ENCODE data around the gene SAMM50. TPM values are rescaled to one million over a fixed set of nuclear protein-coding genes. Genes with fewer than 3 reads are reported as not detected.

The SAMM50 gene
- total RNA-seq, 1 donor from 2014 or later: 60.6 TPM

- Mint-ChIP-seq H3K36me3 (ENCODE audit: low read depth) (no peaks in the 10 kb centered on the region), H3K4me1 (ENCODE audit: low read depth) (peaks cover 6% of the 10 kb centered on the region), H3K4me3 (peak overlapping the region; percentile 73), H3K27ac (no peak overlapping the region), H3K9me3 (no peaks in the 10 kb centered on the region), H3K27me3 (ENCODE audit: insufficient read depth) (peaks cover 13% of the 10 kb centered on the region)
- no peak for DNase-seq (ENCODE audit: low spot score)
- intact Hi-C loops (cut with micrococcal nuclease): no loop called here
Measured at GRCh38 chr22:43925433-43926348, 29.6 kb upstream of the SAMM50 start.

- DNase-seq (ENCODE audit: low spot score): no peak
- intact Hi-C loops (cut with micrococcal nuclease): no loop called here
- H3K36me3 Mint-ChIP-seq (ENCODE audit: low read depth): no peaks in the 10 kb centered on the region
Measured at GRCh38 chr22:43926349-43926710, 28.9 kb upstream of the SAMM50 start.

GRCh38 chr22:43928468-43928867, 26.8 kb upstream of the SAMM50 start:
- no peaks in the 10 kb centered on the region for H3K4me1 Mint-ChIP-seq (ENCODE audit: low read depth)
- peaks cover 10% of the 10 kb centered on the region for H3K27me3 Mint-ChIP-seq (ENCODE audit: insufficient read depth)
- no peak overlapping the region for H3K27ac Mint-ChIP-seq
- no peaks in the 10 kb centered on the region for H3K36me3 Mint-ChIP-seq (ENCODE audit: low read depth)
- H3K9me3 Mint-ChIP-seq: no peaks in the 10 kb centered on the region
- H3K4me3 Mint-ChIP-seq: no peak overlapping the region
- intact Hi-C loops (cut with micrococcal nuclease): no loop called here
- no peak for DNase-seq (ENCODE audit: low spot score)

More at GRCh38 chr22:43926349-43926710, 28.9 kb upstream of the SAMM50 start:
- H3K4me3 Mint-ChIP-seq: no peak overlapping the region
- H3K27me3 Mint-ChIP-seq (ENCODE audit: insufficient read depth): peaks cover 13% of the 10 kb centered on the region
- H3K27ac Mint-ChIP-seq: no peak overlapping the region
- peaks cover 6% of the 10 kb centered on the region for H3K4me1 Mint-ChIP-seq (ENCODE audit: low read depth)
- no peaks in the 10 kb centered on the region for H3K9me3 Mint-ChIP-seq

- Mint-ChIP-seq H3K9me3 (no peaks in the 10 kb centered on the region), H3K27me3 (ENCODE audit: insufficient read depth) (peaks cover 10% of the 10 kb centered on the region), H3K36me3 (ENCODE audit: low read depth) (no peaks in the 10 kb centered on the region), H3K4me3 (no peak overlapping the region), H3K4me1 (ENCODE audit: low read depth) (no peaks in the 10 kb centered on the region), H3K27ac (no peak overlapping the region)
- intact Hi-C loops (cut with micrococcal nuclease): no loop called here
- no peak for DNase-seq (ENCODE audit: low spot score)
Measured at GRCh38 chr22:43928908-43929307, 26.3 kb upstream of the SAMM50 start.

- no peaks in the 10 kb centered on the region for H3K9me3 Mint-ChIP-seq
Measured at GRCh38 chr22:43931771-43932170, 23.5 kb upstream of the SAMM50 start.

GRCh38 chr22:43941449-43941848, 13.8 kb upstream of the SAMM50 start:
- H3K9me3 Mint-ChIP-seq: no peaks in the 10 kb centered on the region
- no peaks in the 10 kb centered on the region for H3K4me1 Mint-ChIP-seq (ENCODE audit: low read depth)
- no peak overlapping the region for H3K4me3 Mint-ChIP-seq
- H3K27ac Mint-ChIP-seq: no peak overlapping the region
- no peaks in the 10 kb centered on the region for H3K36me3 Mint-ChIP-seq (ENCODE audit: low read depth)
- peaks cover 4% of the 10 kb centered on the region for H3K27me3 Mint-ChIP-seq (ENCODE audit: insufficient read depth)
- intact Hi-C loops (cut with micrococcal nuclease): no loop called here
- no peak for DNase-seq (ENCODE audit: low spot score)

More at GRCh38 chr22:43931771-43932170, 23.5 kb upstream of the SAMM50 start:
- no peaks in the 10 kb centered on the region for H3K36me3 Mint-ChIP-seq (ENCODE audit: low read depth)
- H3K4me3 Mint-ChIP-seq: no peak overlapping the region
- intact Hi-C loops (cut with micrococcal nuclease): no loop called here
- DNase-seq (ENCODE audit: low spot score): no peak
- peaks cover 2% of the 10 kb centered on the region for H3K27me3 Mint-ChIP-seq (ENCODE audit: insufficient read depth)
- no peak overlapping the region for H3K27ac Mint-ChIP-seq
- no peaks in the 10 kb centered on the region for H3K4me1 Mint-ChIP-seq (ENCODE audit: low read depth)

GRCh38 chr22:43944670-43945430, 10.4 kb upstream of the SAMM50 start:
- DNase-seq (ENCODE audit: low spot score): no peak
- intact Hi-C loops (cut with micrococcal nuclease): no loop called here
- no peaks in the 10 kb centered on the region for H3K9me3 Mint-ChIP-seq
- H3K4me3 Mint-ChIP-seq: no peak overlapping the region
- H3K27ac Mint-ChIP-seq: no peak overlapping the region
- H3K4me1 Mint-ChIP-seq (ENCODE audit: low read depth): no peaks in the 10 kb centered on the region
- peaks cover 3% of the 10 kb centered on the region for H3K27me3 Mint-ChIP-seq (ENCODE audit: insufficient read depth)
- H3K36me3 Mint-ChIP-seq (ENCODE audit: low read depth): no peaks in the 10 kb centered on the region

GRCh38 chr22:43945632-43946383, 9.4 kb upstream of the SAMM50 start:
- peaks cover 3% of the 10 kb centered on the region for H3K27me3 Mint-ChIP-seq (ENCODE audit: insufficient read depth)
- H3K4me3 Mint-ChIP-seq: no peak overlapping the region
- H3K9me3 Mint-ChIP-seq: no peaks in the 10 kb centered on the region
- DNase-seq (ENCODE audit: low spot score): peak; percentile 61
- no peaks in the 10 kb centered on the region for H3K4me1 Mint-ChIP-seq (ENCODE audit: low read depth)
- no peak overlapping the region for H3K27ac Mint-ChIP-seq
- H3K36me3 Mint-ChIP-seq (ENCODE audit: low read depth): no peaks in the 10 kb centered on the region
- intact Hi-C loops (cut with micrococcal nuclease): loop anchor here (1.0 kb wide), 1 partner anchor 63 kb away; no protein-coding TSS in a partner anchor

GRCh38 chr22:43946384-43946667, 8.9 kb upstream of the SAMM50 start:
- Mint-ChIP-seq H3K36me3 (ENCODE audit: low read depth) (no peaks in the 10 kb centered on the region), H3K4me1 (ENCODE audit: low read depth) (no peaks in the 10 kb centered on the region), H3K27me3 (ENCODE audit: insufficient read depth) (peaks cover 3% of the 10 kb centered on the region), H3K9me3 (no peaks in the 10 kb centered on the region), H3K4me3 (no peak overlapping the region), H3K27ac (no peak overlapping the region)
- no peak for DNase-seq (ENCODE audit: low spot score)
- intact Hi-C loops (cut with micrococcal nuclease): loop anchor here (1.0 kb wide), 1 partner anchor 63 kb away; no protein-coding TSS in a partner anchor

GRCh38 chr22:43948836-43949406, 6.3 kb upstream of the SAMM50 start:
- Mint-ChIP-seq H3K4me3 (no peak overlapping the region), H3K27me3 (ENCODE audit: insufficient read depth) (no peaks in the 10 kb centered on the region), H3K27ac (no peak overlapping the region), H3K9me3 (no peaks in the 10 kb centered on the region), H3K4me1 (ENCODE audit: low read depth) (peaks cover 2% of the 10 kb centered on the region), H3K36me3 (ENCODE audit: low read depth) (no peaks in the 10 kb centered on the region)
- DNase-seq (ENCODE audit: low spot score): no peak
- intact Hi-C loops (cut with micrococcal nuclease): no loop called here

GRCh38 chr22:43951391-43951790, 3.9 kb upstream of the SAMM50 start:
- intact Hi-C loops (cut with micrococcal nuclease): no loop called here
- peaks cover under 1% of the 10 kb centered on the region for H3K36me3 Mint-ChIP-seq (ENCODE audit: low read depth)
- no peak overlapping the region for H3K4me3 Mint-ChIP-seq
- no peak for DNase-seq (ENCODE audit: low spot score)
- H3K27me3 Mint-ChIP-seq (ENCODE audit: insufficient read depth): no peaks in the 10 kb centered on the region
- no peaks in the 10 kb centered on the region for H3K9me3 Mint-ChIP-seq
- H3K27ac Mint-ChIP-seq: no peak overlapping the region
- H3K4me1 Mint-ChIP-seq (ENCODE audit: low read depth): peaks cover 20% of the 10 kb centered on the region

- Mint-ChIP-seq H3K4me3 (no peak overlapping the region), H3K4me1 (ENCODE audit: low read depth) (peaks cover 26% of the 10 kb centered on the region), H3K36me3 (ENCODE audit: low read depth) (peaks cover 2% of the 10 kb centered on the region), H3K27me3 (ENCODE audit: insufficient read depth) (no peaks in the 10 kb centered on the region), H3K27ac (no peak overlapping the region), H3K9me3 (no peaks in the 10 kb centered on the region)
- no peak for DNase-seq (ENCODE audit: low spot score)
- intact Hi-C loops (cut with micrococcal nuclease): no loop called here
Measured at GRCh38 chr22:43951966-43952365, 3.3 kb upstream of the SAMM50 start.
